ENCODE measurements around the gene MAP4. TPM values are rescaled to one million over a fixed set of nuclear protein-coding genes. Genes with fewer than 3 reads are reported as not detected.

The MAP4 gene
- total RNA-seq, 1 experiment from 2014 or later: 150 TPM

GRCh38 chr3:47950453-47951169, 65.6 kb downstream of the MAP4 start:
- DNase-seq: no peak
- intact Hi-C loops (cut with micrococcal nuclease; ENCODE audit: unreplicated experiment): loop anchor here (5.0 kb wide), 1 partner anchor 38 kb away; no protein-coding TSS in a partner anchor
- Mint-ChIP-seq H3K36me3 (ENCODE audit: insufficient read depth, unreplicated experiment) (no peaks in the 10 kb centered on the region), H3K27me3 (ENCODE audit: unreplicated experiment) (no peaks in the 10 kb centered on the region), H3K27ac (ENCODE audit: unreplicated experiment) (peak overlapping the region; percentile 25), H3K4me3 (ENCODE audit: low read depth, unreplicated experiment) (peak overlapping the region; percentile 38), H3K9me3 (ENCODE audit: low read depth, unreplicated experiment) (no peaks in the 10 kb centered on the region), H3K4me1 (ENCODE audit: low read depth, unreplicated experiment) (peaks cover 24% of the 10 kb centered on the region)
- CTCF ChIA-PET: interaction anchor here (0.6 kb wide), 1 partner anchor 49 kb away, joined by 5 read pairs; no protein-coding TSS in a partner anchor
- no TSS peak for BruUV-seq (replicated peaks)
- TF ChIP-seq CTCF (IDR thresholded peaks at IDR 0.05; ENCODE audit: unreplicated experiment): no peak

DNA sequence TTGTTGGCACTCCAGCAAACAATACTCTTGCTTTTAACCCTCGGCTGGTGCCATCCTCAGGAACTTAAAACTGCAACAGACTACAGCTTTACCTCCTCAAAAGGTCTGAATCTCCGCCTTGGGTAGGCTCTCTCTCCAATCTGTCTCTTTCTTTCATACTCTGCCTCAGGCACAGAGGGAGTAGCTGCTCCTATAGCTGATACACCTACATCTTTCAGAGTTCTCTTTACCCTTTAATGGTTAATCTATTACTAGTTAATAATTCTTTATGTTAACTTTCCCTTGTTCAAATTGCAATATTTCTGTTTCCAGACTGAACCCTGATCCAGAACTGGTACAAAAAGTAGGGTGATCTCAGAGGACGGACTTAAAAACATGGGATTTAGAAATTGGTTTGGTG, 66.2 kb downstream of the MAP4 start:
- CTCF ChIA-PET: interaction anchor here (0.7 to 1.0 kb wide), 2 partner anchors 84 to 202 kb away, joined by 3 to 4 read pairs; no protein-coding TSS in a partner anchor
- peak overlapping the region; percentile 25 for H3K27ac Mint-ChIP-seq (ENCODE audit: unreplicated experiment)
- TF ChIP-seq CTCF (IDR thresholded peaks at IDR 0.05; ENCODE audit: unreplicated experiment): no peak

GRCh38 chr3:47940232-47940631, 76.0 kb downstream of the MAP4 start:
- H3K4me3 Mint-ChIP-seq (ENCODE audit: low read depth, unreplicated experiment): no peak overlapping the region
- no peaks in the 10 kb centered on the region for H3K36me3 Mint-ChIP-seq (ENCODE audit: insufficient read depth, unreplicated experiment)
- H3K4me1 Mint-ChIP-seq (ENCODE audit: low read depth, unreplicated experiment): no peaks in the 10 kb centered on the region
- no TSS peak for BruUV-seq (replicated peaks)
- H3K9me3 Mint-ChIP-seq (ENCODE audit: low read depth, unreplicated experiment): no peaks in the 10 kb centered on the region
- intact Hi-C loops (cut with micrococcal nuclease; ENCODE audit: unreplicated experiment): no loop called here
- no peaks in the 10 kb centered on the region for H3K27me3 Mint-ChIP-seq (ENCODE audit: unreplicated experiment)
- H3K27ac Mint-ChIP-seq (ENCODE audit: unreplicated experiment): no peak overlapping the region
- no peak for DNase-seq
- CTCF ChIA-PET: no interaction called here
- no peak for TF ChIP-seq CTCF (IDR thresholded peaks at IDR 0.05; ENCODE audit: unreplicated experiment)

More for the DNA sequence above, 66.2 kb downstream of the MAP4 start:
- H3K27me3 Mint-ChIP-seq (ENCODE audit: unreplicated experiment): no peaks in the 10 kb centered on the region
- intact Hi-C loops (cut with micrococcal nuclease; ENCODE audit: unreplicated experiment): loop anchor here (5.0 kb wide), 1 partner anchor 38 kb away; no protein-coding TSS in a partner anchor
- no peaks in the 10 kb centered on the region for H3K36me3 Mint-ChIP-seq (ENCODE audit: insufficient read depth, unreplicated experiment)
- no TSS peak for BruUV-seq (replicated peaks)
- no peak for DNase-seq
- H3K9me3 Mint-ChIP-seq (ENCODE audit: low read depth, unreplicated experiment): no peaks in the 10 kb centered on the region
- H3K4me1 Mint-ChIP-seq (ENCODE audit: low read depth, unreplicated experiment): peaks cover 24% of the 10 kb centered on the region
- H3K4me3 Mint-ChIP-seq (ENCODE audit: low read depth, unreplicated experiment): peak overlapping the region; percentile 38

DNA sequence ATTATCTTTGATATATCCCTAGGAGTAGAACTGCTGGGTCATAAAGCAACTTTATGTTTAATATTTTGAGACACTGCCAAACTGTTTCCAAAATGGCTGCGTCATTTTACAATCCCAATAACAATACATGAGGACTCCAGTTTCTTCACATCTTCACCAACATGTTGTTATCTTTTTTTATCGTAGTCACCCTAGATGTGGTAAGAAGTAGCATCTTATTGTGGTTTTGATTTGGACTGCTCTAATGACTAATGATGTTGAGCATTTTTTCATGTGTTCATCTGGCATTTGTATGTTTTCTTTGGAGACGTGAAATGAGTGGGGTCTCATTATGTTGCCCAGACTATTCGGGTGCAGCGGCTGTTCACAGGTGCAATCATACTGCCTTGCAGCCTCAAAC, 83.8 kb downstream of the MAP4 start:
- CTCF ChIA-PET: no interaction called here
- intact Hi-C loops (cut with micrococcal nuclease; ENCODE audit: unreplicated experiment): no loop called here
- Mint-ChIP-seq H3K36me3 (ENCODE audit: insufficient read depth, unreplicated experiment) (peaks cover 8% of the 10 kb centered on the region), H3K27me3 (ENCODE audit: unreplicated experiment) (no peaks in the 10 kb centered on the region), H3K27ac (ENCODE audit: unreplicated experiment) (no peak overlapping the region), H3K4me3 (ENCODE audit: low read depth, unreplicated experiment) (no peak overlapping the region), H3K4me1 (ENCODE audit: low read depth, unreplicated experiment) (no peaks in the 10 kb centered on the region), H3K9me3 (ENCODE audit: low read depth, unreplicated experiment) (no peaks in the 10 kb centered on the region)
- BruUV-seq (replicated peaks): no TSS peak
- DNase-seq: no peak
- no peak for TF ChIP-seq CTCF (IDR thresholded peaks at IDR 0.05; ENCODE audit: unreplicated experiment)

All from Calu3 (cell line).